ENCODE data around the gene LSAMP. TPM values are rescaled to one million over a fixed set of nuclear protein-coding genes. Genes with fewer than 3 reads are reported as not detected.

Gene LSAMP
- total RNA-seq, 1 experiment from 2014 or later, result 5.7 TPM

DNA sequence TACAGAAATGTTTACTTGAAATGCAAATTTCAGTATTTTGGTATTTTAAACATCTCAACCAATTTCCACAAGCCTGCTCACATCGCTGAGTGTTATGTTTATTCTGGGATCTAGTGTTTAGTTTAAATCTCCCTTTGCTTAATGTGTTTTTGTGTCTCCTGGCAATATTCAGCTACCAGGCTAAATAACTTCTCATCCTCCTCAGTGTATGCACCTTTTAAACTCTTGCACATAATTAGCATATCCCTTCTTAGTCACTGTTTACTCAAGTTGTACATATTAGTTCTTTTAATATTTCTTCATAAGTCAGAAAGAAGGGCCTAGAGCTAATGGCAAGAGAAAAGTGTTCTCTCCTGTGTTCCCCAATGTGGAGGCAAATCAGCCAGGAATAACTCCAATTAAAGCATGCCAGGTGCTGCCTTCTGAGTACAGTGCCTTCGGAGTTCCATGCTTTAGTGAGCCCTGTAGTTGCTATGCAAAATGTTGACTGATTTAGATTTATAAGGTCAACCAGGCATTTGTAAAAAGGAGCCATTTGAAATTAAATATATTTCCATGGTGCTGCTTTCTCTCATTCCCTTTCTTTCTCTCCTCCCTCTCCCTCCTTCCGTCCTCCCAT lies 587.7 kb downstream of the LSAMP start (continued):
- TF ChIP-seq, protein P1, sequence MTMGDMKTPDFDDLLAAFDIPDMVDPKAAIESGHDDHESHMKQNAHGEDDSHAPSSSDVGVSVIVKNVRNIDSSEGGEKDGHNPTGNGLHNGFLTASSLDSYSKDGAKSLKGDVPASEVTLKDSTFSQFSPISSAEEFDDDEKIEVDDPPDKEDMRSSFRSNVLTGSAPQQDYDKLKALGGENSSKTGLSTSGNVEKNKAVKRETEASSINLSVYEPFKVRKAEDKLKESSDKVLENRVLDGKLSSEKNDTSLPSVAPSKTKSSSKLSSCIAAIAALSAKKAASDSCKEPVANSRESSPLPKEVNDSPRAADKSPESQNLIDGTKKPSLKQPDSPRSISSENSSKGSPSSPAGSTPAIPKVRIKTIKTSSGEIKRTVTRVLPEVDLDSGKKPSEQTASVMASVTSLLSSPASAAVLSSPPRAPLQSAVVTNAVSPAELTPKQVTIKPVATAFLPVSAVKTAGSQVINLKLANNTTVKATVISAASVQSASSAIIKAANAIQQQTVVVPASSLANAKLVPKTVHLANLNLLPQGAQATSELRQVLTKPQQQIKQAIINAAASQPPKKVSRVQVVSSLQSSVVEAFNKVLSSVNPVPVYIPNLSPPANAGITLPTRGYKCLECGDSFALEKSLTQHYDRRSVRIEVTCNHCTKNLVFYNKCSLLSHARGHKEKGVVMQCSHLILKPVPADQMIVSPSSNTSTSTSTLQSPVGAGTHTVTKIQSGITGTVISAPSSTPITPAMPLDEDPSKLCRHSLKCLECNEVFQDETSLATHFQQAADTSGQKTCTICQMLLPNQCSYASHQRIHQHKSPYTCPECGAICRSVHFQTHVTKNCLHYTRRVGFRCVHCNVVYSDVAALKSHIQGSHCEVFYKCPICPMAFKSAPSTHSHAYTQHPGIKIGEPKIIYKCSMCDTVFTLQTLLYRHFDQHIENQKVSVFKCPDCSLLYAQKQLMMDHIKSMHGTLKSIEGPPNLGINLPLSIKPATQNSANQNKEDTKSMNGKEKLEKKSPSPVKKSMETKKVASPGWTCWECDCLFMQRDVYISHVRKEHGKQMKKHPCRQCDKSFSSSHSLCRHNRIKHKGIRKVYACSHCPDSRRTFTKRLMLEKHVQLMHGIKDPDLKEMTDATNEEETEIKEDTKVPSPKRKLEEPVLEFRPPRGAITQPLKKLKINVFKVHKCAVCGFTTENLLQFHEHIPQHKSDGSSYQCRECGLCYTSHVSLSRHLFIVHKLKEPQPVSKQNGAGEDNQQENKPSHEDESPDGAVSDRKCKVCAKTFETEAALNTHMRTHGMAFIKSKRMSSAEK (CRISPR knock-in tag; IDR thresholded peaks at IDR 0.05; ENCODE audit: borderline replicate concordance), result no peak
- TF ChIP-seq SMAD4 (CRISPR knock-in tag; IDR thresholded peaks at IDR 0.05) (no peak), ZNF396 (CRISPR knock-in tag; IDR thresholded peaks at IDR 0.05; ENCODE audit: borderline replicate concordance) (no peak), FOXP1 (CRISPR knock-in tag; IDR thresholded peaks at IDR 0.05; ENCODE audit: borderline replicate concordance) (no peak), EMX1 (CRISPR knock-in tag; IDR thresholded peaks at IDR 0.05) (no peak), ZNF263 (CRISPR knock-in tag; IDR thresholded peaks at IDR 0.05; ENCODE audit: low read depth) (no peak), ESRRA (CRISPR knock-in tag; IDR thresholded peaks at IDR 0.05; ENCODE audit: borderline replicate concordance) (no peak)
- TF ChIP-seq, protein P2, sequence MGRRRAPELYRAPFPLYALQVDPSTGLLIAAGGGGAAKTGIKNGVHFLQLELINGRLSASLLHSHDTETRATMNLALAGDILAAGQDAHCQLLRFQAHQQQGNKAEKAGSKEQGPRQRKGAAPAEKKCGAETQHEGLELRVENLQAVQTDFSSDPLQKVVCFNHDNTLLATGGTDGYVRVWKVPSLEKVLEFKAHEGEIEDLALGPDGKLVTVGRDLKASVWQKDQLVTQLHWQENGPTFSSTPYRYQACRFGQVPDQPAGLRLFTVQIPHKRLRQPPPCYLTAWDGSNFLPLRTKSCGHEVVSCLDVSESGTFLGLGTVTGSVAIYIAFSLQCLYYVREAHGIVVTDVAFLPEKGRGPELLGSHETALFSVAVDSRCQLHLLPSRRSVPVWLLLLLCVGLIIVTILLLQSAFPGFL (CRISPR knock-in tag; IDR thresholded peaks at IDR 0.05; ENCODE audit: borderline replicate concordance), result no peak

DNA sequence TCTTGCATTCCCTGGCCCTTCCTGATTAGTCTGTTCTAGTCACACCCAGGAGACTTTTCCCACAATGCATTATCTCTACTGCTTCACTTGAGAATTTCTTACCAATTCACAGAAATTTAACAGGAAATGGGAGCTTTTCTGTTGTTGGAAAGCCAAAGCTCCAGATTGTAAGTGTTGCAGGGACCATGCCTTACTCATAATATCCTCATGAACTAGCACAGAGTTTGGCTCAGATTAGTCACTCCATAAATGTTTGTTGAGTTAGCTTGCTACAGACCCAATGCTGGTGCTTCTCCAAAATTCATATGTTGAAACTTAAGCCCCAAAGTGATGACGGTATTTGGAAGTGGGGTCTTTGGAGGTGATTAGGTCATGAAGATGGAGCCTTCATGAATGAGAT lies 589.4 kb downstream of the LSAMP start:
- H3K4me3 Mint-ChIP-seq, result no peak overlapping the region
- no peaks in the 10 kb centered on the region; the same call in 1 of the 2 replicates for H3K27me3 Mint-ChIP-seq (ENCODE audit: low read depth)
- H3K27ac Mint-ChIP-seq, result no peak overlapping the region
- ATAC-seq, result no peak
- H3K4me1 Mint-ChIP-seq, result peaks cover 39% of the 10 kb centered on the region
- no peaks in the 10 kb centered on the region for H3K36me3 Mint-ChIP-seq
- POLR2A ChIA-PET, result no interaction called here
- CTCF ChIA-PET, result no interaction called here
- DNase-seq (ENCODE audit: low spot score), result no peak
- H3K9me3 Mint-ChIP-seq, result no peaks in the 10 kb centered on the region
- no peak for TF ChIP-seq ZNF396 (CRISPR knock-in tag; IDR thresholded peaks at IDR 0.05; ENCODE audit: borderline replicate concordance)
- TF ChIP-seq PRRX2 (CRISPR knock-in tag; IDR thresholded peaks at IDR 0.05), result no peak
- TF ChIP-seq ETV6 (CRISPR knock-in tag; IDR thresholded peaks at IDR 0.05), result no peak
- TF ChIP-seq, protein P3, sequence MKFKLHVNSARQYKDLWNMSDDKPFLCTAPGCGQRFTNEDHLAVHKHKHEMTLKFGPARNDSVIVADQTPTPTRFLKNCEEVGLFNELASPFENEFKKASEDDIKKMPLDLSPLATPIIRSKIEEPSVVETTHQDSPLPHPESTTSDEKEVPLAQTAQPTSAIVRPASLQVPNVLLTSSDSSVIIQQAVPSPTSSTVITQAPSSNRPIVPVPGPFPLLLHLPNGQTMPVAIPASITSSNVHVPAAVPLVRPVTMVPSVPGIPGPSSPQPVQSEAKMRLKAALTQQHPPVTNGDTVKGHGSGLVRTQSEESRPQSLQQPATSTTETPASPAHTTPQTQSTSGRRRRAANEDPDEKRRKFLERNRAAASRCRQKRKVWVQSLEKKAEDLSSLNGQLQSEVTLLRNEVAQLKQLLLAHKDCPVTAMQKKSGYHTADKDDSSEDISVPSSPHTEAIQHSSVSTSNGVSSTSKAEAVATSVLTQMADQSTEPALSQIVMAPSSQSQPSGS (CRISPR knock-in tag; IDR thresholded peaks at IDR 0.05; ENCODE audit: borderline replicate concordance, low read depth), result no peak
- TF ChIP-seq, protein P1 (CRISPR knock-in tag; IDR thresholded peaks at IDR 0.05; ENCODE audit: borderline replicate concordance), result no peak
- no peak for TF ChIP-seq MXD4 (CRISPR knock-in tag; IDR thresholded peaks at IDR 0.05; ENCODE audit: borderline replicate concordance)
- TF ChIP-seq SMAD3 (CRISPR knock-in tag; IDR thresholded peaks at IDR 0.05; ENCODE audit: borderline replicate concordance), result no peak
- no peak for TF ChIP-seq JUN (CRISPR knock-in tag; IDR thresholded peaks at IDR 0.05)
- no peak for TF ChIP-seq ATF1 (CRISPR knock-in tag; IDR thresholded peaks at IDR 0.05)
- TF ChIP-seq, protein P2 (CRISPR knock-in tag; IDR thresholded peaks at IDR 0.05; ENCODE audit: borderline replicate concordance), result no peak
- no peak for TF ChIP-seq JAZF1 (CRISPR knock-in tag; IDR thresholded peaks at IDR 0.05)
- TF ChIP-seq IRF2 (CRISPR knock-in tag; IDR thresholded peaks at IDR 0.05; ENCODE audit: borderline replicate concordance, low read depth), result no peak
- no peak for TF ChIP-seq FOXJ3 (CRISPR knock-in tag; IDR thresholded peaks at IDR 0.05; ENCODE audit: borderline replicate concordance)
- TF ChIP-seq, protein P4, sequence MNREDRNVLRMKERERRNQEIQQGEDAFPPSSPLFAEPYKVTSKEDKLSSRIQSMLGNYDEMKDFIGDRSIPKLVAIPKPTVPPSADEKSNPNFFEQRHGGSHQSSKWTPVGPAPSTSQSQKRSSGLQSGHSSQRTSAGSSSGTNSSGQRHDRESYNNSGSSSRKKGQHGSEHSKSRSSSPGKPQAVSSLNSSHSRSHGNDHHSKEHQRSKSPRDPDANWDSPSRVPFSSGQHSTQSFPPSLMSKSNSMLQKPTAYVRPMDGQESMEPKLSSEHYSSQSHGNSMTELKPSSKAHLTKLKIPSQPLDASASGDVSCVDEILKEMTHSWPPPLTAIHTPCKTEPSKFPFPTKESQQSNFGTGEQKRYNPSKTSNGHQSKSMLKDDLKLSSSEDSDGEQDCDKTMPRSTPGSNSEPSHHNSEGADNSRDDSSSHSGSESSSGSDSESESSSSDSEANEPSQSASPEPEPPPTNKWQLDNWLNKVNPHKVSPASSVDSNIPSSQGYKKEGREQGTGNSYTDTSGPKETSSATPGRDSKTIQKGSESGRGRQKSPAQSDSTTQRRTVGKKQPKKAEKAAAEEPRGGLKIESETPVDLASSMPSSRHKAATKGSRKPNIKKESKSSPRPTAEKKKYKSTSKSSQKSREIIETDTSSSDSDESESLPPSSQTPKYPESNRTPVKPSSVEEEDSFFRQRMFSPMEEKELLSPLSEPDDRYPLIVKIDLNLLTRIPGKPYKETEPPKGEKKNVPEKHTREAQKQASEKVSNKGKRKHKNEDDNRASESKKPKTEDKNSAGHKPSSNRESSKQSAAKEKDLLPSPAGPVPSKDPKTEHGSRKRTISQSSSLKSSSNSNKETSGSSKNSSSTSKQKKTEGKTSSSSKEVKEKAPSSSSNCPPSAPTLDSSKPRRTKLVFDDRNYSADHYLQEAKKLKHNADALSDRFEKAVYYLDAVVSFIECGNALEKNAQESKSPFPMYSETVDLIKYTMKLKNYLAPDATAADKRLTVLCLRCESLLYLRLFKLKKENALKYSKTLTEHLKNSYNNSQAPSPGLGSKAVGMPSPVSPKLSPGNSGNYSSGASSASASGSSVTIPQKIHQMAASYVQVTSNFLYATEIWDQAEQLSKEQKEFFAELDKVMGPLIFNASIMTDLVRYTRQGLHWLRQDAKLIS (CRISPR knock-in tag; IDR thresholded peaks at IDR 0.05; ENCODE audit: borderline replicate concordance), result no peak
